IMR-90 (cell line): Measurements from ENCODE around the gene LMX1A. TPM values are rescaled to one million over a fixed set of nuclear protein-coding genes. Genes with fewer than 3 reads are reported as not detected.

Source experiments
- ATAC-seq: fragments of 200-7000 bp; cut with Tn5 transposase; 2 replicates; pipeline ENCODE4 v1.9.1; 2020; ENCODE audit warnings: low read depth, mild to moderate bottlenecking, moderate library complexity
- BruUV-seq: library from RNA; stranded (reverse); fragments of 400-500 nt; replicated peaks from 2 replicates; lab custom pipeline; 2021; lab: Mats Ljungman, UMichigan
- CTCF ChIA-PET: fragments of 300-600 bp; formaldehyde crosslinking; extraction: SDS; loops from one replicate; lab custom pipeline; 2021; ENCODE audit warnings: antibody characterized with exemption; lab: Yijun Ruan, JAX
- POLR2A ChIA-PET: fragments of 300-600 bp; sonication (Branson Sonifier 250); formaldehyde crosslinking; loops from one replicate; lab custom pipeline; 2022; ENCODE audit warnings: antibody characterized with exemption; ENCODE audit not compliant: unreplicated experiment; lab: Charles Lee
- DNase-seq: peaks from one replicate; pipeline ENCODE4 v3.0.0; 2013
- H2AFZ ChIP-seq: replicated peaks from 2 replicates; pipeline ENCODE3; 2013; ENCODE audit warnings: low read length, mild to moderate bottlenecking; ENCODE audit not compliant: poor library complexity
- H2AK5ac ChIP-seq: 2 replicates; pipeline ENCODE4 v1.6.1; 2013; ENCODE audit warnings: low read depth, low read length, inconsistent platforms
- H2AK9ac ChIP-seq: replicated peaks from 2 replicates; pipeline ENCODE3; 2013; ENCODE audit warnings: mild to moderate bottlenecking, low read depth, low read length, moderate library complexity; ENCODE audit not compliant: poor library complexity
- H2BK120ac ChIP-seq: 2 replicates; pipeline ENCODE4 v1.6.1; 2013; ENCODE audit warnings: low read depth, low read length, inconsistent platforms
- H2BK15ac ChIP-seq: 3 replicates; pipeline ENCODE4 v1.6.1; 2013; ENCODE audit warnings: low read depth, low read length, inconsistent platforms
- H2BK20ac ChIP-seq: 2 replicates; pipeline ENCODE4 v1.6.1; 2013; ENCODE audit warnings: low read depth, mild to moderate bottlenecking, inconsistent platforms, low read length, moderate library complexity
- H2BK5ac ChIP-seq: 2 replicates; pipeline ENCODE4 v1.6.1; 2013; ENCODE audit warnings: mild to moderate bottlenecking, low read depth, low read length, inconsistent platforms; ENCODE audit not compliant: poor library complexity, severe bottlenecking
- H3K14ac ChIP-seq: replicated peaks from 2 replicates; pipeline ENCODE4 v1.6.1; 2013; ENCODE audit warnings: low read depth, low read length, inconsistent platforms
- H3K18ac ChIP-seq: 2 replicates; pipeline ENCODE4 v1.6.1; 2013; ENCODE audit warnings: low read depth, low read length, control low read depth
- H3K23ac ChIP-seq: 2 replicates; pipeline ENCODE4 v1.6.1; 2013; ENCODE audit warnings: low read depth, low read length, inconsistent platforms
- H3K27ac ChIP-seq: 2 replicates; pipeline ENCODE4 v1.5.1; 2013; ENCODE audit warnings: mild to moderate bottlenecking, control low read depth, low read length; ENCODE audit not compliant: insufficient read depth
- H3K27me3 ChIP-seq: 2 replicates; pipeline ENCODE4 v1.6.1; 2013; ENCODE audit warnings: low read length; ENCODE audit not compliant: control insufficient read depth, insufficient read depth
- H3K36me3 ChIP-seq: 2 replicates; pipeline ENCODE4 v1.6.1; 2013; ENCODE audit warnings: low read length, mixed read lengths; ENCODE audit not compliant: control insufficient read depth, insufficient read depth
- H3K4ac ChIP-seq: 2 replicates; pipeline ENCODE4 v1.6.1; 2013; ENCODE audit warnings: low read depth, low read length, inconsistent platforms
- H3K4me1 ChIP-seq: 2 replicates; pipeline ENCODE4 v1.6.1; 2013; ENCODE audit warnings: low read length, mixed read lengths; ENCODE audit not compliant: control insufficient read depth, insufficient read depth
- H3K4me2 ChIP-seq: 2 replicates; pipeline ENCODE4 v1.6.1; 2013; ENCODE audit warnings: low read depth, mild to moderate bottlenecking, control low read depth, low read length, moderate library complexity
- H3K4me3 ChIP-seq: 2 replicates; pipeline ENCODE4 v1.5.1; 2013; ENCODE audit warnings: low read depth, mild to moderate bottlenecking, control low read depth, low read length, moderate library complexity; ENCODE audit not compliant: insufficient read depth
- H3K56ac ChIP-seq: 2 replicates; pipeline ENCODE4 v1.6.1; 2013; ENCODE audit warnings: low read length, inconsistent platforms; ENCODE audit not compliant: insufficient read depth; ENCODE audit errors: extremely low read depth
- H3K79me1 ChIP-seq, 2 experiments: 2 replicates each; pipeline ENCODE4 v1.6.1; 2013; ENCODE audit warnings: low read length in 2 of 2, inconsistent platforms in 1 of 2, low read depth in 1 of 2
- H3K9ac ChIP-seq: 2 replicates; pipeline ENCODE4 v1.6.1; 2013; ENCODE audit warnings: low read depth, low read length, control low read depth
- H3K9me1 ChIP-seq: 2 replicates; pipeline ENCODE4 v1.6.1; 2013; ENCODE audit warnings: low read length, inconsistent platforms; ENCODE audit not compliant: insufficient read depth
- H3K9me3 ChIP-seq: 2 replicates; pipeline ENCODE4 v1.6.1; 2013; ENCODE audit warnings: low read length; ENCODE audit not compliant: control insufficient read depth, insufficient read depth
- H4K20me1 ChIP-seq: 2 replicates; pipeline ENCODE4 v1.6.1; 2013; ENCODE audit warnings: low read length, inconsistent platforms; ENCODE audit not compliant: insufficient read depth
- H4K5ac ChIP-seq: 2 replicates; pipeline ENCODE4 v1.6.1; 2013; ENCODE audit warnings: mild to moderate bottlenecking, low read depth, low read length, control low read depth
- H4K8ac ChIP-seq, 2 experiments: 2 replicates each; pipeline ENCODE4 v1.6.1; 2013; ENCODE audit warnings: low read depth in 2 of 2, low read length in 2 of 2, control low read depth in 1 of 2, inconsistent platforms in 1 of 2
- H4K91ac ChIP-seq: 2 replicates; pipeline ENCODE4 v1.6.1; 2013; ENCODE audit warnings: low read depth, low read length, inconsistent platforms; ENCODE audit not compliant: insufficient read depth
- NFE2L2 ChIP-seq: fragments of 150-350 bp; IDR thresholded peaks from 2 replicates; pipeline ENCODE4 v1.6.1; 2016; ENCODE audit warnings: low read depth, mild to moderate bottlenecking, low read length
- SMC3 ChIP-seq: fragments of 150-350 bp; IDR thresholded peaks from 2 replicates; pipeline ENCODE4 v1.6.1; 2016; ENCODE audit warnings: low read depth, mild to moderate bottlenecking, antibody characterized with exemption, low read length, moderate library complexity
- WGBS, 2 experiments: methylation state at CpG; one replicate each; pipeline versions ENCODE4 v1.1.5 to v1.1.7; 2013; ENCODE audit warnings: missing lambda C conversion rate in 2 of 2; ENCODE audit not compliant: insufficient read length in 1 of 2; ENCODE audit errors: extremely low coverage in 2 of 2; 5-methylcytosine and 5-hydroxymethylcytosine counted together
- dilution Hi-C: fragments of 300-500 bp; cut with HindIII; formaldehyde crosslinking; loops from one replicate; pipeline ENCODE4 v1.14.3; 2018; ENCODE audit warnings: low sequenced_read_pairs; ENCODE audit not compliant: unreplicated experiment
- in situ Hi-C: fragments of 300-500 bp; cut with MboI; formaldehyde crosslinking; loops from 3 replicates; pipeline ENCODE4 v1.14.3; 2019; ENCODE audit warnings: low sequenced_read_pairs, inconsistent platforms, mixed read lengths
- intact Hi-C: fragments of 100-400 bp; cut with micrococcal nuclease; formaldehyde crosslinking; loops from 2 replicates; pipeline ENCODE4 v1.10.0; 2022
- polyA plus RNA-seq, 3 experiments: library from polyadenylated mRNA; depleted of rRNA; stranded (reverse); fragments of >200 nt; gene quantifications; 2 replicates each; pipeline ENCODE4 v1.2.3, GENCODE V29; 2012; ENCODE audit warnings: low replicate concordance in 1 of 3
- total RNA-seq: library from RNA; depleted of rRNA; stranded (reverse); fragments of >200 nt; gene quantifications from 2 replicates; pipeline ENCODE4 v1.2.3, GENCODE V29; 2012

LMX1A gene
- total and polyA plus RNA-seq, 2 of the 4 experiments (the other 2 are of a cell fraction), result not detected

GRCh38 chr1:165169729-165170128, 186.8 kb downstream of the LMX1A start:
- CTCF ChIA-PET, result interaction anchor here (0.6 kb wide), 1 partner anchor 363 kb away, joined by 3 read pairs; no protein-coding TSS in a partner anchor
- H2AFZ ChIP-seq, result no peak overlapping the region
- no peaks in the 10 kb centered on the region for H4K20me1 ChIP-seq
- no peak overlapping the region for H3K23ac ChIP-seq
- H2BK15ac ChIP-seq, result no peak overlapping the region
- H2AK5ac ChIP-seq, result no peak overlapping the region
- no peak overlapping the region for H3K18ac ChIP-seq
- no TSS peak for BruUV-seq
- H2BK5ac ChIP-seq, result no peak overlapping the region
- H4K5ac ChIP-seq, result no peak overlapping the region
- TF ChIP-seq NFE2L2 (no peak), SMC3 (no peak)
- H4K8ac ChIP-seq, result no peak overlapping the region
- intact Hi-C loops (no loop called here), in situ Hi-C loops (no loop called here), dilution Hi-C loops (no loop called here)
- H3K36me3 ChIP-seq, result no peaks in the 10 kb centered on the region
- no peak overlapping the region for H3K4me3 ChIP-seq
- H2AK9ac ChIP-seq, result no peak overlapping the region
- no peak overlapping the region for H3K27ac ChIP-seq
- H4K91ac ChIP-seq, result no peak overlapping the region
- no peaks in the 10 kb centered on the region for H3K9me1 ChIP-seq
- H2BK20ac ChIP-seq, result no peak overlapping the region
- POLR2A ChIA-PET, result no interaction called here
- H3K4me1 ChIP-seq, result no peaks in the 10 kb centered on the region
- H3K4ac ChIP-seq, result no peak overlapping the region
- H3K14ac ChIP-seq, result no peak overlapping the region
- no peak overlapping the region for H2BK120ac ChIP-seq
- no peak overlapping the region for H3K9ac ChIP-seq
- DNase-seq, result no peak
- H3K27me3 ChIP-seq, result no peaks in the 10 kb centered on the region; the same call in 1 of the 2 replicates
- ATAC-seq, result no peak
- H3K56ac ChIP-seq, result no peak overlapping the region
- no peaks in the 10 kb centered on the region for H3K9me3 ChIP-seq
- H3K4me2 ChIP-seq, result no peak overlapping the region
- WGBS, 2 experiments, result no CpG with 5 or more reads among the region's 3 CpGs
- no peaks in the 10 kb centered on the region for H3K79me1 ChIP-seq
